T-helper 1 cell treated with Interleukin-12 subunit alpha and Interleukin-12 subunit beta and Interleukin-4 antibody, amounts not matched to agents 30 μg/mL and 1 μg/mL, for 36 hours (primary cell): ENCODE data around the gene TRIM52.
"Not testable (repeated sequence)": the region's sequence is repeated elsewhere in the genome, so short reads cannot be mapped to it uniquely, and the experiment has no call there.

Experiments used
- H3K27ac Mint-ChIP-seq: one replicate; pipeline ENCODE4 v1.8.0; 2021; ENCODE audit warnings: mild to moderate bottlenecking, mixed read lengths
- H3K27me3 Mint-ChIP-seq: one replicate; pipeline ENCODE4 v1.8.0; 2021; ENCODE audit warnings: low read depth, mixed read lengths
- H3K36me3 Mint-ChIP-seq: one replicate; pipeline ENCODE4 v1.8.0; 2021; ENCODE audit warnings: low read depth, mixed read lengths
- H3K4me1 Mint-ChIP-seq: one replicate; pipeline ENCODE4 v1.8.0; 2021; ENCODE audit warnings: low read depth, mixed read lengths
- H3K4me3 Mint-ChIP-seq: one replicate; pipeline ENCODE4 v1.8.0; 2021; ENCODE audit warnings: mild to moderate bottlenecking, moderate library complexity, mixed read lengths
- H3K9me3 Mint-ChIP-seq: one replicate; pipeline ENCODE4 v1.8.0; 2021; ENCODE audit warnings: mixed read lengths

TRIM52 gene

GRCh38 chr5:181217111-181217802 lies 43.7 kb downstream of the TRIM52 start:
- H3K4me1 Mint-ChIP-seq: peaks cover 42% of the 10 kb centered on the region
- H3K4me3 Mint-ChIP-seq: peak overlapping the region; percentile 93
- H3K9me3 Mint-ChIP-seq: no peaks in the 10 kb centered on the region

GRCh38 chr5:181215997-181216989 lies 44.6 kb downstream of the TRIM52 start:
- H3K4me1 Mint-ChIP-seq: peaks cover 35% of the 10 kb centered on the region
- no peaks in the 10 kb centered on the region for H3K36me3 Mint-ChIP-seq
- peak overlapping the region; percentile 95 for H3K4me3 Mint-ChIP-seq
- H3K27ac Mint-ChIP-seq: peak overlapping the region; percentile 90
- peaks cover 18% of the 10 kb centered on the region for H3K27me3 Mint-ChIP-seq
- no peaks in the 10 kb centered on the region for H3K9me3 Mint-ChIP-seq

More at GRCh38 chr5:181217111-181217802, 43.7 kb downstream of the TRIM52 start:
- Mint-ChIP-seq H3K36me3 (peaks cover 5% of the 10 kb centered on the region), H3K27me3 (peaks cover 22% of the 10 kb centered on the region), H3K27ac (peak overlapping the region; percentile 94)

DNA sequence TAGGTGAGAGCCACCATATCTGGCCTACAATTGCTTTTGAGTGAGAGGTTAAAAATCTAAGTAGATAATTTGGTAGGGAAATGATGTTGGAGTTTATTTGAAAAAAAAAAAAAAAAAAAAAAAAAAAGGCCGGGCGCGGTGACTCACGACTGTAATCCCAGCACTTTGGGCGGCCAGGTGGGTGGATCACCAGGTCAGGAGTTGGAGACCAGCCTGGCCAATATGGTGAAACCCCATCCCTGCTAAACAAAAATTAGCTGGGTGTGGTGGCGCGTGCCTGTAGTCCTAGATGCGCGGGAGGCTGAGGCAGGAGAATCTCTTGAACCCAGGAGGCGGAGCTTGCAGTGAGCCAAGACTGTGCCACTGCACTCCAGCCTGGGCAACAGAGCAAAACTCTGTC lies 46.7 kb downstream of the TRIM52 start:
- not testable (repeated sequence) for H3K27ac Mint-ChIP-seq

GRCh38 chr5:181212934-181213333 lies 48.0 kb downstream of the TRIM52 start:
- no peak overlapping the region for H3K27ac Mint-ChIP-seq
- H3K27me3 Mint-ChIP-seq: peaks cover 14% of the 10 kb centered on the region
- H3K36me3 Mint-ChIP-seq: no peaks in the 10 kb centered on the region
- peaks cover 21% of the 10 kb centered on the region for H3K4me1 Mint-ChIP-seq
- no peak overlapping the region for H3K4me3 Mint-ChIP-seq
- H3K9me3 Mint-ChIP-seq: peaks cover 5% of the 10 kb centered on the region

More for the DNA sequence above, 46.7 kb downstream of the TRIM52 start:
- H3K4me3 Mint-ChIP-seq, H3K9me3 Mint-ChIP-seq, H3K36me3 Mint-ChIP-seq: not testable (repeated sequence)
- Mint-ChIP-seq H3K27me3 (peaks cover 18% of the 10 kb centered on the region), H3K4me1 (peaks cover 21% of the 10 kb centered on the region)

DNA sequence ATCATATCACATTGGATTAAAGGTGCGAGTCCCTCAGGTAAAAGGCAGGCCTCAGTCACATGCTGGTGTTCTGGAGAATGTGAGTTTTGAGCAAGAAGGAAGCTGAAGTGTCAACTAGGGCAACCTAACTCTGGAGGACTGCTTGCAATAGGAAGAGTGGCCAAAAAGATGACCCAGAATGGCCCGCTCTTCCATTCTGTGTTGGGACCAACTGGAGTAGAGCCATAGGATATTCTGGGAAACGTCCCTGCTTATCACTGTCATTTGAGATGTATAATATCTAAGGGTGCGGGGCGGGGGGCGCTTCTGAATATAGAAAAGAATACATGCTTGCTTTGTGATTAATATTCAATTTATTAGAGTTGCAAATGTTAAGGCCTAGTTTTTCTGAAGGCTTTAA lies 48.9 kb downstream of the TRIM52 start:
- H3K27ac Mint-ChIP-seq: no peak overlapping the region
- H3K4me1 Mint-ChIP-seq: peaks cover 23% of the 10 kb centered on the region
- peaks cover 16% of the 10 kb centered on the region for H3K27me3 Mint-ChIP-seq
- H3K9me3 Mint-ChIP-seq: peaks cover 6% of the 10 kb centered on the region
- H3K36me3 Mint-ChIP-seq: no peaks in the 10 kb centered on the region
- no peak overlapping the region for H3K4me3 Mint-ChIP-seq

GRCh38 chr5:181211208-181211607 lies 49.7 kb downstream of the TRIM52 start:
- peaks cover 24% of the 10 kb centered on the region for H3K4me1 Mint-ChIP-seq
- peaks cover 5% of the 10 kb centered on the region for H3K36me3 Mint-ChIP-seq
- H3K4me3 Mint-ChIP-seq: no peak overlapping the region
- H3K27ac Mint-ChIP-seq: no peak overlapping the region
- H3K27me3 Mint-ChIP-seq: peaks cover 23% of the 10 kb centered on the region
- peaks cover 6% of the 10 kb centered on the region for H3K9me3 Mint-ChIP-seq

GRCh38 chr5:181210698-181211097 lies 50.2 kb downstream of the TRIM52 start:
- not testable (repeated sequence) for H3K4me3 Mint-ChIP-seq, H3K9me3 Mint-ChIP-seq, H3K27ac Mint-ChIP-seq, H3K36me3 Mint-ChIP-seq
- Mint-ChIP-seq H3K4me1 (peaks cover 28% of the 10 kb centered on the region), H3K27me3 (peaks cover 28% of the 10 kb centered on the region)

GRCh38 chr5:181210148-181210547 lies 50.8 kb downstream of the TRIM52 start:
- not testable (repeated sequence) for H3K9me3 Mint-ChIP-seq, H3K36me3 Mint-ChIP-seq, H3K4me3 Mint-ChIP-seq, H3K27ac Mint-ChIP-seq
- peaks cover 32% of the 10 kb centered on the region for H3K4me1 Mint-ChIP-seq
- peaks cover 31% of the 10 kb centered on the region for H3K27me3 Mint-ChIP-seq

GRCh38 chr5:181209006-181209405 lies 51.9 kb downstream of the TRIM52 start:
- H3K4me1 Mint-ChIP-seq: peaks cover 34% of the 10 kb centered on the region
- H3K4me3 Mint-ChIP-seq: not testable (repeated sequence)

GRCh38 chr5:181207960-181208253 lies 53.0 kb downstream of the TRIM52 start:
- peaks cover 37% of the 10 kb centered on the region for H3K27me3 Mint-ChIP-seq
- peak overlapping the region; percentile 95 for H3K27ac Mint-ChIP-seq

More at GRCh38 chr5:181209006-181209405, 51.9 kb downstream of the TRIM52 start:
- peaks cover 35% of the 10 kb centered on the region for H3K27me3 Mint-ChIP-seq
- not testable (repeated sequence) for H3K36me3 Mint-ChIP-seq, H3K9me3 Mint-ChIP-seq, H3K27ac Mint-ChIP-seq

GRCh38 chr5:181207214-181207959 lies 53.6 kb downstream of the TRIM52 start:
- H3K36me3 Mint-ChIP-seq: peaks cover 9% of the 10 kb centered on the region
- peaks cover 37% of the 10 kb centered on the region for H3K27me3 Mint-ChIP-seq
- peak overlapping the region; percentile 95 for H3K27ac Mint-ChIP-seq

More at GRCh38 chr5:181207960-181208253, 53.0 kb downstream of the TRIM52 start:
- Mint-ChIP-seq H3K4me3 (peak overlapping the region; percentile 92), H3K4me1 (peaks cover 34% of the 10 kb centered on the region), H3K9me3 (peaks cover 6% of the 10 kb centered on the region), H3K36me3 (peaks cover 9% of the 10 kb centered on the region)

DNA sequence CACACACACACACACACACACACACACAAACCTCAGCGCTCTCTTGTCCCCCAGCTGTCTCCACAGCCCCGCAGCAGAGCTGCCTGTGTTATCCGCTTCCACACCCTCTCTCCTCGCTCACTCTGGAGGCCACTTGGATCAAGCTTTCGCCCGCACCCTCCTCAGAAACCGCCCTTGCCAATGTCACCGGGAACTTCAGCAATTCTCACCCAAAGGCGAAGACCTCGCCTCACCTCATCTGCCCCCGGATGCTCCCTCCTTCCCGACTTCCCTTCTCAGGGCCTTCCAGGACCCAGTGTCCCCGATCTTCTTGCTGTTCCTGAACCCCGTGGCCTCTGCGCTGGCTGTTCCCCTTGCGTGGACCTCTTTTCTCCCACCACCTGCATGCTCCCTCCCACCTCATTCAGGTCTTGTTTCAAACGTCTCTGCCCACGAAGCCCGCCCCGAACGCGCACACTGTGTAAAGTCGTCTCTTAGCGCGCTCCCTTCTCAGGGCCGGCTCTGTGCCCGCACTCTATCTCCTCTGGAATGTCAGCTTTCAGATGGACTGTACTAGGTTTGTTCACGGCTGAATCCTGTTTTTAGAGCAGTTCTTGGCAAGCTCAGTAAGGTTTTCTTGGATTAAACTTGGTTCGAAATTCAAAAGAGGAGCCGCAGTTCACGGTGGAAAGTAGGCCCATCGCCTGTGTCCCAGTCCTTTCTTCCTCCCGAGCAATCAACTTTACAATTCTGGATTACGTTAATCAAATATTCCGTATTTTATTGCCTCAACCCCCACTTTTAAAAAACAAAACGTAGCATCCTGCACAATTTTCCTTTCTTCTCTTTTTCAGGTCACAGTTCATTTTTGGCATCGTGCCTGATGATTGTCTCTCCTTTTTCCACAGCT lies 54.9 kb downstream of the TRIM52 start:
- Mint-ChIP-seq H3K36me3 (peaks cover 9% of the 10 kb centered on the region), H3K27me3 (peaks cover 45% of the 10 kb centered on the region), H3K4me1 (peaks cover 32% of the 10 kb centered on the region), H3K9me3 (peaks cover 6% of the 10 kb centered on the region), H3K27ac (peak overlapping the region; percentile 95), H3K4me3 (peak overlapping the region; percentile 92)

More at GRCh38 chr5:181207214-181207959, 53.6 kb downstream of the TRIM52 start:
- peak overlapping the region; percentile 92 for H3K4me3 Mint-ChIP-seq
- peaks cover 34% of the 10 kb centered on the region for H3K4me1 Mint-ChIP-seq
- peaks cover 6% of the 10 kb centered on the region for H3K9me3 Mint-ChIP-seq
